Mesodermal cell (in vitro differentiated cells): Measurements from ENCODE around the gene KIRREL3.

ENCODE experiments used
- H3K27ac ChIP-seq: 2 replicates; pipeline ENCODE4 v1.7.0; 2013; ENCODE audit warnings: mild to moderate bottlenecking, low read depth, low read length, moderate library complexity; ENCODE audit not compliant: severe bottlenecking
- H3K36me3 ChIP-seq: 2 replicates; pipeline ENCODE4 v1.7.1; 2013; ENCODE audit warnings: mild to moderate bottlenecking, low read length, moderate library complexity; ENCODE audit not compliant: control insufficient read depth, insufficient read depth
- H3K4me1 ChIP-seq: one replicate; pipeline ENCODE4 v1.7.1; 2013; ENCODE audit warnings: mild to moderate bottlenecking, low read length; ENCODE audit not compliant: insufficient read depth, control insufficient read depth, poor library complexity, severe bottlenecking
- H3K4me3 ChIP-seq: 2 replicates; pipeline ENCODE4 v1.7.0; 2013; ENCODE audit warnings: low read length, control low read depth, mild to moderate bottlenecking; ENCODE audit not compliant: insufficient read depth, poor library complexity, severe bottlenecking; ENCODE audit errors: extremely low read depth
- H3K9me3 ChIP-seq: 2 replicates; pipeline ENCODE4 v1.7.1; 2013; ENCODE audit warnings: mild to moderate bottlenecking, low read length, moderate library complexity; ENCODE audit not compliant: control insufficient read depth
- WGBS, 2 experiments: methylation state at CpG; one replicate each; pipeline ENCODE4 v1.1.5; 2013; ENCODE audit warnings: missing lambda C conversion rate in 2 of 2; ENCODE audit not compliant: insufficient coverage in 2 of 2; 5-methylcytosine and 5-hydroxymethylcytosine counted together

KIRREL3 gene

GRCh38 chr11:126871792-126872191 lies 128.8 kb downstream of the KIRREL3 start:
- H3K27ac ChIP-seq, result no peak overlapping the region
- no peaks in the 10 kb centered on the region for H3K9me3 ChIP-seq
- no peaks in the 10 kb centered on the region for H3K4me1 ChIP-seq
- H3K36me3 ChIP-seq, result no peaks in the 10 kb centered on the region
- H3K4me3 ChIP-seq, result no peak overlapping the region

- 79 to 97% methylated on average over 3 to 4 of the region's 4 CpGs for WGBS, 2 experiments
- Histone ChIP-seq H3K27ac (no peak overlapping the region), H3K36me3 (no peaks in the 10 kb centered on the region), H3K4me3 (no peak overlapping the region), H3K9me3 (no peaks in the 10 kb centered on the region), H3K4me1 (peaks cover 2% of the 10 kb centered on the region)
Observed at GRCh38 chr11:126870021-126870420, 130.5 kb downstream of the KIRREL3 start.

- Histone ChIP-seq H3K4me3 (no peak overlapping the region), H3K4me1 (peaks cover 2% of the 10 kb centered on the region), H3K9me3 (no peaks in the 10 kb centered on the region), H3K27ac (no peak overlapping the region), H3K36me3 (no peaks in the 10 kb centered on the region)
- WGBS, 2 experiments, result 83% methylated on average over 1 of the region's 1 CpG; no CpG with 5 or more reads in 1 of the 2 experiments
Observed at GRCh38 chr11:126868741-126869140, 131.8 kb downstream of the KIRREL3 start.

- 86 to 91% methylated on average over 4 of the region's 4 CpGs for WGBS, 2 experiments
- H3K4me3 ChIP-seq, result no peak overlapping the region
- H3K36me3 ChIP-seq, result no peaks in the 10 kb centered on the region
- H3K27ac ChIP-seq, result no peak overlapping the region
- no peaks in the 10 kb centered on the region for H3K9me3 ChIP-seq
- H3K4me1 ChIP-seq, result peaks cover 2% of the 10 kb centered on the region
Observed at GRCh38 chr11:126864934-126865333, 135.6 kb downstream of the KIRREL3 start.

- no peaks in the 10 kb centered on the region for H3K36me3 ChIP-seq
- H3K4me1 ChIP-seq, result peaks cover 2% of the 10 kb centered on the region
- H3K27ac ChIP-seq, result no peak overlapping the region
- H3K4me3 ChIP-seq, result no peak overlapping the region
- 68 to 86% methylated on average over 10 to 21 of the region's 21 CpGs for WGBS, 2 experiments
- H3K9me3 ChIP-seq, result no peaks in the 10 kb centered on the region
Observed at GRCh38 chr11:126863294-126863997, 137.1 kb downstream of the KIRREL3 start.

GRCh38 chr11:126862664-126863243 lies 137.8 kb downstream of the KIRREL3 start:
- H3K4me3 ChIP-seq, result no peak overlapping the region
- H3K27ac ChIP-seq, result no peak overlapping the region
- H3K36me3 ChIP-seq, result no peaks in the 10 kb centered on the region
- 70 to 73% methylated on average over 6 to 7 of the region's 7 CpGs for WGBS, 2 experiments
- no peaks in the 10 kb centered on the region for H3K9me3 ChIP-seq
- H3K4me1 ChIP-seq, result peaks cover 2% of the 10 kb centered on the region

- H3K9me3 ChIP-seq, result no peaks in the 10 kb centered on the region
- H3K27ac ChIP-seq, result no peak overlapping the region
- H3K4me1 ChIP-seq, result peaks cover 2% of the 10 kb centered on the region
- H3K4me3 ChIP-seq, result no peak overlapping the region
- H3K36me3 ChIP-seq, result no peaks in the 10 kb centered on the region
- 88 to 98% methylated on average over 6 to 7 of the region's 10 CpGs for WGBS, 2 experiments
Observed at GRCh38 chr11:126861796-126862459, 138.6 kb downstream of the KIRREL3 start.

GRCh38 chr11:126857860-126858808 lies 142.4 kb downstream of the KIRREL3 start:
- Histone ChIP-seq H3K4me1 (no peaks in the 10 kb centered on the region), H3K4me3 (no peak overlapping the region), H3K36me3 (no peaks in the 10 kb centered on the region), H3K9me3 (no peaks in the 10 kb centered on the region), H3K27ac (no peak overlapping the region)
- WGBS, 2 experiments, result 94% methylated on average over 5 of the region's 9 CpGs

- no peak overlapping the region for H3K4me3 ChIP-seq
- no peak overlapping the region for H3K27ac ChIP-seq
- no peaks in the 10 kb centered on the region for H3K4me1 ChIP-seq
- no peaks in the 10 kb centered on the region for H3K36me3 ChIP-seq
- no peaks in the 10 kb centered on the region for H3K9me3 ChIP-seq
Observed at GRCh38 chr11:126855536-126855935, 145.0 kb downstream of the KIRREL3 start.

- Histone ChIP-seq H3K4me1 (no peaks in the 10 kb centered on the region), H3K36me3 (no peaks in the 10 kb centered on the region), H3K9me3 (no peaks in the 10 kb centered on the region), H3K27ac (no peak overlapping the region), H3K4me3 (no peak overlapping the region)
- WGBS, 2 experiments, result no CpG with 5 or more reads among the region's 2 CpGs
Observed at GRCh38 chr11:126853732-126854131, 146.8 kb downstream of the KIRREL3 start.
